GM23338 (cell line): ENCODE data around the gene ARL15.

Source experiments
- EZH2 ChIP-seq: fragments of 200-600 bp; sonication (generic); IDR thresholded peaks from one replicate; pipeline ENCODE4 v1.8.0; 2017; ENCODE audit warnings: antibody characterized with exemption, mild to moderate bottlenecking, low read depth; ENCODE audit not compliant: unreplicated experiment
- TF ChIP-seq, protein P1 (sequence below), 2 experiments: fragments of 200-600 bp in 1 of 2; sonication (generic) in 1 of 2; conservative IDR thresholded peaks; 2 replicates each; pipeline versions ENCODE4 v1.5.1 to v1.6.1; 2016 to 2017; ENCODE audit warnings: antibody characterized with exemption in 2 of 2, low read depth in 2 of 2, mild to moderate bottlenecking in 2 of 2, moderate library complexity in 1 of 2

DNA sequence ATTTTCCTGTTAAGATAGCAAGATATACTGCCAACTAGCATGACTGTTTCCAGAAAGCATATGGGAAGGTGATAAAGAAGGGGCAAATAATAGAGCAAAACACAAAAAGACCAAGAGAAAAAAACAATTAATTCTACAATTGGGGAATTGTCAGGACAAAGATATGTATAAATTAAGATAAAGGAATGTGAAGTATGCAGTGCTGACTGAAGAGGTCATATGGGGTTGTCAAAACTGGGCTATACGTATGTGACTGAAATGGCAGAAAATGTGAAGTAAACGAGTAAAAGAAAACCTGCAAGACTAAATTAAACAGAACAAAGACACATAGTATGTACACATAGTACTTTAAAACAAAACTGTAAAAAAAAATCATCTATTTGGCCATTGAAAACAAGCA, 222.3 kb downstream of the ARL15 start:
- TF ChIP-seq, protein P1, sequence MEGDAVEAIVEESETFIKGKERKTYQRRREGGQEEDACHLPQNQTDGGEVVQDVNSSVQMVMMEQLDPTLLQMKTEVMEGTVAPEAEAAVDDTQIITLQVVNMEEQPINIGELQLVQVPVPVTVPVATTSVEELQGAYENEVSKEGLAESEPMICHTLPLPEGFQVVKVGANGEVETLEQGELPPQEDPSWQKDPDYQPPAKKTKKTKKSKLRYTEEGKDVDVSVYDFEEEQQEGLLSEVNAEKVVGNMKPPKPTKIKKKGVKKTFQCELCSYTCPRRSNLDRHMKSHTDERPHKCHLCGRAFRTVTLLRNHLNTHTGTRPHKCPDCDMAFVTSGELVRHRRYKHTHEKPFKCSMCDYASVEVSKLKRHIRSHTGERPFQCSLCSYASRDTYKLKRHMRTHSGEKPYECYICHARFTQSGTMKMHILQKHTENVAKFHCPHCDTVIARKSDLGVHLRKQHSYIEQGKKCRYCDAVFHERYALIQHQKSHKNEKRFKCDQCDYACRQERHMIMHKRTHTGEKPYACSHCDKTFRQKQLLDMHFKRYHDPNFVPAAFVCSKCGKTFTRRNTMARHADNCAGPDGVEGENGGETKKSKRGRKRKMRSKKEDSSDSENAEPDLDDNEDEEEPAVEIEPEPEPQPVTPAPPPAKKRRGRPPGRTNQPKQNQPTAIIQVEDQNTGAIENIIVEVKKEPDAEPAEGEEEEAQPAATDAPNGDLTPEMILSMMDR (conservative IDR thresholded peaks at IDR 0.05; ENCODE audit: low read depth in 2 of 2) = no peak
- TF ChIP-seq EZH2 = no peak
